Renal pelvis (tissue), 12 donors: ENCODE results near the gene ZNF350. TPM values are rescaled to one million over a fixed set of nuclear protein-coding genes. Genes with fewer than 3 reads are reported as not detected.
"Not testable (repeated sequence)": the region's sequence is repeated elsewhere in the genome, so short reads cannot be mapped to it uniquely, and the experiment has no call there.

Experiments used
- DNase-seq: peaks from one replicate; pipeline ENCODE4 v3.0.0-alpha.2; 2013
- long read RNA-seq, 16 experiments: transcript quantifications; one replicate each; lab custom pipeline, GENCODE V29; 2026
- polyA plus RNA-seq, 3 donors: library from polyadenylated mRNA; unstranded; fragments of 120-200 nt; gene quantifications; one replicate each; pipeline ENCODE4 v1.2.1, GENCODE V29; 2013; ENCODE audit not compliant: insufficient read length in 3 of 3

The ZNF350 gene
- 10 to 100 TPM; 17.4 to 23.1 (median 18.4) TPM for polyA plus RNA-seq
- long read RNA-seq, donor 1, partial matches to known transcripts: 0 of 1 reads
- long read RNA-seq, donor 1, other reads (novel, unspliced or antisense): 0 of 1 reads
- long read RNA-seq, donor 2, transcript ZNF350-201 (5 exons, 2,338 nt): major isoform, 7 of 7 reads
- long read RNA-seq, donor 2, partial matches to known transcripts: 0 of 7 reads
- long read RNA-seq, donor 2, other reads (novel, unspliced or antisense): 0 of 7 reads
- long read RNA-seq, donor 3, transcript ZNF350-201 (5 exons, 2,338 nt): major isoform, 8 of 9 reads
- long read RNA-seq, donor 3, partial matches to known transcripts: 0 of 9 reads
- long read RNA-seq, donor 3, other reads (novel, unspliced or antisense): 0 of 9 reads
- long read RNA-seq, donor 4, transcript ZNF350-201 (5 exons, 2,338 nt): major isoform, 6 of 7 reads
- long read RNA-seq, donor 4, partial matches to known transcripts: 0 of 7 reads
- long read RNA-seq, donor 4, other reads (novel, unspliced or antisense): 0 of 7 reads
- long read RNA-seq, donor 5, partial matches to known transcripts: 0 of 4 reads
- long read RNA-seq, donor 5, other reads (novel, unspliced or antisense): 0 of 4 reads
- long read RNA-seq, donor 6, transcript ZNF350-201 (5 exons, 2,338 nt): major isoform, 8 of 9 reads
- long read RNA-seq, donor 6, partial matches to known transcripts: 0 of 9 reads
- long read RNA-seq, donor 6, other reads (novel, unspliced or antisense): 0 of 9 reads
- long read RNA-seq, donor 7, transcript ZNF350-201 (5 exons, 2,338 nt): major isoform, 8 of 8 reads
- long read RNA-seq, donor 7, partial matches to known transcripts: 0 of 8 reads
- long read RNA-seq, donor 7, other reads (novel, unspliced or antisense): 0 of 8 reads
- long read RNA-seq, donor 8, partial matches to known transcripts: 0 of 2 reads
- long read RNA-seq, donor 8, other reads (novel, unspliced or antisense): 0 of 2 reads
- long read RNA-seq, donor 9, partial matches to known transcripts: 0 of 5 reads
- long read RNA-seq, donor 9, other reads (novel, unspliced or antisense): 0 of 5 reads
- long read RNA-seq, donor 10, partial matches to known transcripts: 0 of 3 reads
- long read RNA-seq, donor 10, other reads (novel, unspliced or antisense): 0 of 3 reads
- long read RNA-seq, donor 11, partial matches to known transcripts: 0 of 1 reads
- long read RNA-seq, donor 11, other reads (novel, unspliced or antisense): 0 of 1 reads
- long read RNA-seq, donor 12, transcript ZNF350-201 (5 exons, 2,338 nt): major isoform, 10 of 10 reads
- long read RNA-seq, donor 12, partial matches to known transcripts: 0 of 10 reads
- long read RNA-seq, donor 12, other reads (novel, unspliced or antisense): 0 of 10 reads
- long read RNA-seq, donor 13, partial matches to known transcripts: 0 of 4 reads
- long read RNA-seq, donor 13, other reads (novel, unspliced or antisense): 0 of 4 reads
- long read RNA-seq, donor 14, partial matches to known transcripts: 0 of 2 reads
- long read RNA-seq, donor 14, other reads (novel, unspliced or antisense): 0 of 2 reads
- long read RNA-seq, donor 15, transcript ZNF350-201 (5 exons, 2,338 nt): major isoform, 7 of 8 reads
- long read RNA-seq, donor 15, partial matches to known transcripts: 0 of 8 reads
- long read RNA-seq, donor 15, other reads (novel, unspliced or antisense): 0 of 8 reads
- long read RNA-seq, donor 16, transcript ZNF350-201 (5 exons, 2,338 nt): major isoform, 6 of 6 reads
- long read RNA-seq, donor 16, partial matches to known transcripts: 0 of 6 reads
- long read RNA-seq, donor 16, other reads (novel, unspliced or antisense): 0 of 6 reads

GRCh38 chr19:51986309-51987291, at the start of gene ZNF350:
Gene ZNF350, minus strand, starts transcription at chr19:51986840. Its CDS starts 12,480 bp downstream, at chr19:51974360.
- peak; percentile 97 for DNase-seq

DNA sequence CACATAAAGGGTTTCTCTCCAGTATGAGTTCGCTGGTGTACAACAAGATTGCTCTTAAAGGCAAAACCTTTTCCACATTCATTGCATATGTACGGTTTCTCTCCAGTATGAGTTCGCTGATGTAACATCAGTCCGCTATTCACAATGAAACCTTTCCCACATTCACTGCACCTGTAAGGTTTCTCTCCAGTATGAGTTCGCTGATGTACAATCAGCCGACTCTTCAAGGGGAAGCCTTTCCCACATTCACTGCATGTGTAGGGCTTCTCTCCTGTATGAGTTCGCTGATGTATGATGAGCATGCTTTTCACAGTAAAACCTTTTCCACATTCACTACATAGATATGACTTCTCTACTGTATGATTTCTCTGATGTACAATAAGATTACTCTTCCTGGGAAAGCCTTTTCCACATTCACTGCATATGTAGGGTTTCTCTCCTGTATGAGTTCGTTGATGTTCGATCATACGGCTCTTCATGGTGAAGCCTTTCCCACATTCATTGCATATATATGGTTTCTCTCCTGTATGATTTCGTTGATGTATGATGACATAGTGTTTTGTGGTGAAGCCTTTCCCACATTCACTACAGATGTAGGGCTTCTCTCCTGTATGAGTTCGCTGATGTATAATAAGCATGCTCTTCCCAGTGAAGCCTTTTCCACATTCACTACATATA, 47.5 kb upstream of the ZNF350 start:
- no peak for DNase-seq

- DNase-seq: no peak
Observed at GRCh38 chr19:52028780-52029123, 42.1 kb upstream of the ZNF350 start.

GRCh38 chr19:52028027-52028779, 41.6 kb upstream of the ZNF350 start, which contains the start of gene ZNF614:
Gene ZNF614, minus strand, starts transcription at chr19:52028379. Its CDS starts 2,634 bp downstream, at chr19:52025745.
- peak; percentile 91 for DNase-seq

DNA sequence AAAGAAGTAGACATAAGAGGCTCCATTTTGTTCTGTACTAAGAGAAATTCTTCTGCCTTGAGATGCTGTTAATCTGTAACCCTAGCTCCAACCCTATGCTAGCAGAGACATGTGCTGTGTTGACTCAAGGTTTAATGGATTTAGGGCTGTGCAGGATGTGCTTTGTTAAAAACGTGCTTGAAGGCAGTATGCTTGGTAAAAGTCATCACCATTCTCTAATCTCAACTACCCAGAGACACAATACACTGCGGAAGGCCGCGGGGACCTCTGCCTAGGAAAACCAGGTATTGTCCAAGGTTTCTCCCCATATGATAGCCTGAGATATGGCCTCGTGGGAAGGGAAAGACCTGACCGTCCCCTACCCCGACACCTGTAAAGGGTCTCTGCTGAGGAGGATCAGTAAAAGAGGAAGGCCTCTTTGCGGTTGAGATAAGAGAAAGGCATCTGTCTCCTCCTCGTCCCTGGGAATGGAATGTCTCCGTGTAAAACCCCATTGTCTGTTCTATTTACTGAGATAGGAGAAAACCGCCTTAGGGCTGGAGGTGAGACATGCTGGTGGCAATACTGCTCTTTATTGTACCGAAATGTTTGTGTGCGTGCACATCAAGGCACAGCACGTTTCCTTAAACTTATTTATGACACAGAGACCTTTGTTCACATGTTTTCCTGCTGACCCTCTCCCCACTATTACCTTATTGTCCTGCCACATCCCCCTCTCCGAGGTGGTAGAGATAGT, 39.8 kb upstream of the ZNF350 start:
- DNase-seq: not testable (repeated sequence)

DNA sequence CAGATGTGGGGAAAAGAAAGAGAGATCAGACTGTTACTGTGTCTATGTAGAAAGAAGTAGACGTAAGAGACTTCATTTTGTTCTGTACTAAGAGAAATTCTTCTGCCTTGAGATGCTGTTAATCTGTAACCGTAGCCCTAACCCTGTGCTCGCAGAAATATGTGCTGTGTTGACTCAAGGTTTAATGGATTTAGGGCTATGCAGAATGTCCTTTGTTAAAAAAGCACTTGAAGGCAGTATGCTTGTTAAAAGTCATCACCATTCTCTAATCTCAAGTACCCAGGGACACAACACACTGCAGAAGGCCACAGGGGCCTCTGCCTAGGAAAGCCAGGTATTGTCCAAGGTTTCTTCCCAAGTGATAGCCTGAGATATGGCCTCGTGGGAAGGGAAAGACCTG, 37.8 kb upstream of the ZNF350 start:
- DNase-seq: not testable (repeated sequence)

- DNase-seq: no peak
Observed at GRCh38 chr19:52022193-52022592, 35.6 kb upstream of the ZNF350 start.

DNA sequence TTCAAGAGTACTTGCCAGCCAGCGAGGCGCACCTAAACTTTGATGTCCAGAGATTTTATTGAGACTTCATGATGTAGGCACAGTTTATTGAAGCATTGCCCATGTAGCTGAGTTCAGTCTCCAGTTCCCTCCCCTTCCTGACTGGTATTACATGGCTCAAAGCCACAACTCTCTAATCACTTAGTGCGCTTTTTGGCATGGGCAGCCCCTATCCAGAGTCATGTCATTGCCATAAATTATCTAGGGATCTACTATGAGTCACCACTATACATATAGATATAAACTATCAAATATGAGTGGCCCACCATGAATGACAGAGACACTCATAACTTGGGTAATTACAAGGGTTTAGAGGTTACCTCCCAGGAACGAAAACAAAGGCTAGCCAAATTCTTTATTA, 33.9 kb upstream of the ZNF350 start:
- DNase-seq: no peak

DNA sequence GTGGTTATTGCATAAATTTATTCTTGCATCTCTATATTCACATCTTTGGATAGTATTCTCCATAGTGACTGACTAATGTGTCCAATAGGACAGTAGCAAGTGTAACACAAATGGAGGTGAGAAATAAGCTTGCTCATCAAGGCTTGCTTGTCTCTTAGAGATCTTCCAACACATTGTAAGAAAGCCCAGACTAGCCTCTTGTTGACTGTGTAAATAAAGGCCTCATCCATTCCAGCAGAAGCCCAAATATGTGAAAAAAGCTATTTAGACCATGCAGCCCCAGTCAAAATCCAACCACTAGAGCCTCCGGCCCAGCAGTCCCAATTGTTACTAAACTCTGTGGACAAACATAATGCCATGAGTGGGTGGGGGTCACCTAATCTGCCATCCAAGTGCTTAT, 24.0 kb upstream of the ZNF350 start:
- DNase-seq: no peak

DNA sequence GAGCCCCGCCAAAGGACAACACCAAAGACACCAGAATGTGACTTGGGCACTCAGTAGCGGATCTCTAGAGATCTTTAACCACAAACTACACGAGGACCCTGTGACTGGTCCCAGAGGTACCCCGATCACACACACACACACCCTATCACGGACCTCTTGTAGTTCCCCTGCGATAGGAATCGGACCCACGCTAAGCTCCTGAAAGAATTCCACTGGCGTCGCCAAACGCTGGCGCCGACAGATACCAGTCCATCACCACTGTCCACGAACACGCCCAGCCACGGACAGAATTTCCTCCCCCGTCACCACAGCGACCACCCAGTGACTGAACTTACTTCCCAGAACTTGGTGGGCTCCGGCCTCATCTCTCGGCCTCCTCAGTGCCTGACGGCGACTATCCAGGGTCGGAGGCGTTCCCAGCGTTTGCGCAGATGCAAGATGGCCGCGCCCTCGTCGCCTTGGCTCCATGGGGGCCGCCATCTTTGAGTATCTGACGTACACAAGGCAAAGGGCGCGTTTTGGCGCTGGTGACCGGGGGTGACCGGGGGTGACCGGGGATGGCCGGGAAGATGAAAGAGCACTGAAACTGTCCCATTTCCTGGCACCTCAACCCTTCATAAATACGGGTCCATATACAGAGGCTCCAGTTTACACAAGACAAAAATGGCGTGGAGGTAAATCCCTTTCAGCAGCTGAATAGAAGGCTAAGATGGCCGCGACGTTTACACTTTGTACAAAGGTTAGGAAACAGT, 21.3 kb upstream of the ZNF350 start, which contains the start of gene ZNF615:
Gene ZNF615, minus strand, starts transcription at position 406 of the 752 bp plus-strand sequence. CDS start 4,500 bp downstream, outside the sequence.
- DNase-seq: peak; percentile 93

GRCh38 chr19:52007451-52007805, 20.8 kb upstream of the ZNF350 start:
- DNase-seq: peak; percentile 29

DNA sequence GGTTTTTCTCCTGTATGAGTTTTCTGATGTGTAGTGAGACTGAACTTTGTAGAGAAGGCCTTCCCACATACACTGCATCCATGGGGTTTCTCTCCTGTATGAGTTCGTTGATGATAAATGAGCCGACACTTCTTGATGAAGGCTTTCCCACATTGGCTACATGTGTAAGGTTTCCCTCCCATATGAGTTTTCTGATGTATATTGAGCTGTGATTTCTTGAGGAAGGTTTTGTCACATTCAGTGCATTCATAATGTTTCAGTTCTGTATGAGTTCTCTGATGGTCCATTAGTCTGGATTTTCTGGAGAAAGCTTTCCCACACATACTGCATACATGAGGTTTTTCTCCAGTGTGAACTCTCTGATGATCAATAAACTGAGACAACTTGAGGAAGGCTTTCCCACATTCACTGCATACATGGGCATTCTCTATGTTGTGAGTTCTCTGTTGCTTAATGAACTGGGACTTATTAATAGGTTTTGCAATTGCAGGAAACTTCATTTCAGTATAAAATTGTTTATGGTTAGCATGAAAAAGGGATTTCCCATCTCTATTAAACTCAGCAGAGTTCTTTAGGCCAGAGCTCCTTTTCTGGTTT, 7.5 kb upstream of the ZNF350 start:
- no peak for DNase-seq

DNA sequence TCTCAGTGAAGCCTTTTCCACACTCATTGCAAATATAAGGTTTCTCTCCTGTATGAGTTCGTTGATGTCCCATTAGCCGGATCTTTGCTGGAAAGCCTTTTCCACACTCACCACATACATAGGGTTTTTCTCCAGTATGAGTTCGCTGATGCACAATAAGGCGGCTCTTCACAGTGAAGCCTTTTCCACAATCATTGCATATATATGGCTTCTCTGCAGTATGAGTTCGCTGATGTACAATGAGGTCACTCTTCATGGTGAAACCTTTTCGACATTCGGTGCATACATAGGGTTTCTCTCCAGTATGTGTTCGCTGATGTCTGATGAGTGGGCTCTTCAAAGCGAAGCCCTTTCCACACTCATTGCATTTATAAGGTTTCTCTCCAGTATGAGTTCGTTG, 6.8 kb upstream of the ZNF350 start:
- no peak for DNase-seq

GRCh38 chr19:51983361-51983760, 3.3 kb downstream of the ZNF350 start:
- DNase-seq: no peak

- DNase-seq: not testable (repeated sequence)
Observed at GRCh38 chr19:51980926-51981325, 5.7 kb downstream of the ZNF350 start.
